HuH-7 (cell line): ENCODE measurements around the gene SLX9.
A peak's percentile ranks its signal among the peaks of the same experiment; 100 is the strongest.
"Not testable (repeated sequence)": the region's sequence is repeated elsewhere in the genome, so short reads cannot be mapped to it uniquely, and the experiment has no call there.

Experiments
- DNase-seq: peaks from one replicate; pipeline ENCODE4 v3.0.0; 2011; ENCODE audit warnings: low spot score

Gene SLX9

GRCh38 chr21:44902268-44903049, 37.4 kb upstream of the SLX9 start:
- DNase-seq = no peak

- DNase-seq = no peak
Measured at GRCh38 chr21:44903050-44903685, 36.7 kb upstream of the SLX9 start.

- DNase-seq = no peak
Measured at GRCh38 chr21:44903689-44904088, 36.1 kb upstream of the SLX9 start.

- no peak for DNase-seq
Measured at GRCh38 chr21:44904141-44904923, 35.5 kb upstream of the SLX9 start.

- no peak for DNase-seq
Measured at GRCh38 chr21:44905016-44905727, 34.7 kb upstream of the SLX9 start.

- DNase-seq = no peak
Measured at GRCh38 chr21:44905728-44906090, 34.1 kb upstream of the SLX9 start.

- DNase-seq = no peak
Measured at GRCh38 chr21:44907225-44907965, 32.4 kb upstream of the SLX9 start.

- DNase-seq = no peak
Measured at GRCh38 chr21:44907966-44908895, 31.6 kb upstream of the SLX9 start.

- no peak for DNase-seq
Measured at GRCh38 chr21:44908908-44909307, 30.9 kb upstream of the SLX9 start.

GRCh38 chr21:44909719-44910118, 30.1 kb upstream of the SLX9 start:
- DNase-seq = no peak

GRCh38 chr21:44910229-44911067, 29.4 kb upstream of the SLX9 start:
- no peak for DNase-seq

- DNase-seq = no peak
Measured at GRCh38 chr21:44911068-44911383, 28.8 kb upstream of the SLX9 start.

GRCh38 chr21:44911384-44912157, 28.3 kb upstream of the SLX9 start:
- DNase-seq = peak; percentile 66

- no peak for DNase-seq
Measured at GRCh38 chr21:44912158-44912473, 27.7 kb upstream of the SLX9 start.

- not testable (repeated sequence) for DNase-seq
Measured at GRCh38 chr21:44912506-44913412, 27.1 kb upstream of the SLX9 start.

- DNase-seq = no peak
Measured at GRCh38 chr21:44913425-44914175, 26.2 kb upstream of the SLX9 start.

GRCh38 chr21:44914176-44914874, 25.5 kb upstream of the SLX9 start:
- DNase-seq = no peak
